ENCODE measurements around the gene ATP6V1A.

GRCh38 chr3:113794526-113794925, 47.7 kb downstream of the ATP6V1A start:
- TF ChIP-seq ZNF615 (CRISPR knock-in tag; IDR thresholded peaks at IDR 0.05; ENCODE audit: borderline replicate concordance) (no peak), POLR2A (IDR thresholded peaks at IDR 0.05; ENCODE audit: insufficient read depth in 1 of 2, low read depth in 2 of 2, low read length in 2 of 2) (no peak)
